Mesendoderm (in vitro differentiated cells): Measurements from ENCODE around the gene OPTN.

Source experiments
- DNase-seq: peaks from one replicate; pipeline ENCODE4 v3.0.0; 2013
- H2AK5ac ChIP-seq: 2 replicates; pipeline ENCODE4 v1.6.1; 2013; ENCODE audit warnings: low read length, inconsistent platforms
- H2BK120ac ChIP-seq: 2 replicates; pipeline ENCODE4 v1.6.1; 2013; ENCODE audit warnings: low read depth, mild to moderate bottlenecking, low read length, moderate library complexity, mixed read lengths
- H2BK15ac ChIP-seq: replicated peaks from 2 replicates; pipeline ENCODE4 v1.6.1; 2013; ENCODE audit warnings: low read depth, mild to moderate bottlenecking, moderate library complexity
- H2BK5ac ChIP-seq: 2 replicates; pipeline ENCODE4 v1.6.1; 2013; ENCODE audit warnings: low read length, inconsistent platforms
- H3K18ac ChIP-seq: 2 replicates; pipeline ENCODE4 v1.6.1; 2013; ENCODE audit warnings: mild to moderate bottlenecking, low read length, mixed read lengths
- H3K23ac ChIP-seq: one replicate; pipeline ENCODE4 v1.6.1; 2013; ENCODE audit warnings: low read length
- H3K27ac ChIP-seq: 2 replicates; pipeline ENCODE4 v1.5.1; 2013; ENCODE audit warnings: low read depth, mild to moderate bottlenecking, inconsistent platforms, low read length, moderate library complexity
- H3K27me3 ChIP-seq: 2 replicates; pipeline ENCODE4 v1.6.1; 2013; ENCODE audit warnings: low read length, control low read depth, mild to moderate bottlenecking, inconsistent platforms; ENCODE audit not compliant: insufficient read depth, poor library complexity
- H3K36me3 ChIP-seq: 2 replicates; pipeline ENCODE4 v1.6.1; 2013; ENCODE audit warnings: low read length, inconsistent platforms; ENCODE audit not compliant: control insufficient read depth, insufficient read depth
- H3K4ac ChIP-seq: one replicate; pipeline ENCODE4 v1.6.1; 2013; ENCODE audit warnings: low read depth, mild to moderate bottlenecking, low read length, moderate library complexity
- H3K4me1 ChIP-seq: 2 replicates; pipeline ENCODE4 v1.6.1; 2013; ENCODE audit warnings: low read depth, low read length, inconsistent platforms; ENCODE audit not compliant: control insufficient read depth
- H3K4me2 ChIP-seq: 2 replicates; pipeline ENCODE4 v1.6.1; 2013; ENCODE audit warnings: low read length
- H3K4me3 ChIP-seq: 2 replicates; pipeline ENCODE4 v1.5.1; 2013; ENCODE audit warnings: mild to moderate bottlenecking, low read length
- H3K56ac ChIP-seq: one replicate; pipeline ENCODE4 v1.6.1; 2013; ENCODE audit warnings: low read length
- H3K79me1 ChIP-seq: 2 replicates; pipeline ENCODE4 v1.6.1; 2013; ENCODE audit warnings: low read length, inconsistent platforms
- H3K79me2 ChIP-seq: 2 replicates; pipeline ENCODE4 v1.6.1; 2013; ENCODE audit warnings: mild to moderate bottlenecking, low read length; ENCODE audit not compliant: control insufficient read depth, insufficient read depth
- H3K9ac ChIP-seq: 2 replicates; pipeline ENCODE4 v1.6.1; 2013; ENCODE audit warnings: low read length, inconsistent platforms
- H4K5ac ChIP-seq: one replicate; pipeline ENCODE4 v1.6.1; 2013; ENCODE audit warnings: low read length
- H4K8ac ChIP-seq: one replicate; pipeline ENCODE4 v1.6.1; 2013; ENCODE audit warnings: low read depth, mild to moderate bottlenecking, control low read depth, low read length, moderate library complexity
- WGBS: extraction: QIAGEN DNeasy Blood & Tissue Kit; methylation state at CpG from one replicate; pipeline ENCODE4 v1.1.7; 2013; ENCODE audit warnings: low lambda C conversion rate, missing lambda C conversion rate; ENCODE audit not compliant: insufficient coverage; ENCODE audit errors: extremely low coverage; 5-methylcytosine and 5-hydroxymethylcytosine counted together

Gene OPTN

DNA sequence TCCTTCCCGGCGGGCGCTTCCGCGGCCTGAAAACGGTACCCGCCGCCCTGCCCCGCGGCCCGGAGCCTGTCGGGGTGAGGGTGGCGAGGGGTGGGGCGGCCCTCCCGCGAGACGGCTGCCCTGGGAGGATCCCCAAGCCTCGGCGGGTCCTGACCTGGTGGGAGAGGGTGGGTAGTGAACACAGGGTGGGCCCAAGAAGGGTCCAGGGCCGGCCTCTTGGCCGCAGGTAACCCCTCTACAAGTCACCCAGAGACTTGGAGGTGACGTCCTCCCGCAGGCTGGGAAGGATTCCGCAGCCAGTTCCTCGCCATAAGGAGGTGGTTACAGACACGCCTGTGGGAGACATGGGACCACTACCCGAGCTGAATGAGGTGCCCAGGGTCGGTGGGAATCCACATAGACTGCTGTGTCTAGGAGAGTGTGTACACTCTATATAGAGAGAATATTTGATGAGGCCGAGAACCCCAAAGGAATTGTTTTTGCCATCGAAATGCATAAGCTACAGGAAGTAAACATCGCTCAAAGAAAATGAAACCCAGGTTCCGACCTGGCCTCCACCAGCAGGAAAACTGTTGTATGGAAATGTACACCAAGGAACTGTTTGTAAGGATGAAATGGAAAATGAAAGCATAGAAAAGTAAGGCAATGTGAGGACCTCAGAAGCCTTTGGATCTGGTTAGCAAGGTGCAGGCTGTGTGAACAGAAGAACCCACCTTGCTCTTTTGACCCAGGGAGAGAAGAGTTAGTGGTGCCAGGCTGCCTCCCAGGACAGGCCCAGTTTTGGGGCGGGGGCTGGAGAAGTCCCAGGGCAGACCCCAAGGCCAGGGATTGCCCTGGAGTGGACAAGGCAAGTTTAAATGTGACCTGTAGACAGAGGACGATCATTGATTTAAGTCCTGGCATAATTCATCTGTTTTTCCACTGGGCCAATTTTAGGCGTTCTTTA is 659 bp downstream of the OPTN start:
- Histone ChIP-seq H3K4me2 (peak overlapping the region; percentile 56), H3K23ac (no peak overlapping the region), H3K4me3 (peak overlapping the region; percentile 9), H3K18ac (peak overlapping the region; percentile 46), H3K56ac (peak overlapping the region; percentile 86), H3K27ac (no peak overlapping the region), H2BK5ac (no peak overlapping the region), H2AK5ac (no peak overlapping the region), H3K4me1 (no peaks in the 10 kb centered on the region), H4K8ac (no peak overlapping the region), H2BK15ac (no peak overlapping the region), H3K27me3 (no peaks in the 10 kb centered on the region), H3K36me3 (no peaks in the 10 kb centered on the region), H3K9ac (peak overlapping the region; percentile 67), H3K79me1 (no peaks in the 10 kb centered on the region), H3K79me2 (no peaks in the 10 kb centered on the region), H4K5ac (no peak overlapping the region), H2BK120ac (no peak overlapping the region), H3K4ac (no peak overlapping the region)
- no CpG with 5 or more reads among the region's 35 CpGs for WGBS
- peak; percentile 38 for DNase-seq

DNA sequence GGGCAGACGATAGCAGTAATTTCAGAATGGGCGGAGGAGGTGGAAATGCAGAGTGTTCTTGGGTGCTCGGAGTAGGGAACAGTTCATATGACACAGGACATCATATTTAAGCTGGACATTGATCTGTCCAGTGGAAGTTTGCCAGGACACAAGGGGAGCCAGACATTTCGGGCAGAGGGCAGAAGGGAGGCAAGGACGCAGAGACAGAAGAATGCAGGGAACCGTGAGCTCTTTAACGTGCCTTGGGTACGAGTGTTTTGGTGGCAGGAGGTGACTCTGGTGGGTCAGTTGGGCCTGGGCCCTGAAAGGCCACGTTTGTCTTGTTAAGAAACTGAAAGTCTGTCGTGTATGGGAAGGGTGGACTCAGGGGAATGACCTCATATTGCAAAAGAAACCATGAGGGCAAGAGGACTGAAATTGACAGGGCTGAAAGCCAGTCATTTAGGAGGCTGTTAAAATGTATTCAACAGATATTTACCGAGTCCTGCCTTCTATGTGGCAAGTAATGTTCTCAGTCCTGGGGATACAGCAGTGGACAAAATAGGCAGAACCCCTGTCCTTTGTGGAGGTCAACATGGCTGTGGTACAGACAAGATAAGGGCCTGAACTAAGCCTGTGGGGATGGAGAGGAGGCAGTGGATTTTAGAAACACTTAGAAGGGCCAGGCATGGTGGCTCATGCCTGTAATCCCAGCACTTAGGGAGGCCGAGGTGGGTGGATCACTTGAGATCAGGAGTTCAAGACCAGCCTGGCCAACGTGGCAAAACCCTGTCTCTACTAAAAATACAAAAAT is 2.2 kb downstream of the OPTN start:
- Histone ChIP-seq H3K4me2 (no peak overlapping the region), H3K27me3 (no peaks in the 10 kb centered on the region), H3K36me3 (no peaks in the 10 kb centered on the region), H2BK5ac (no peak overlapping the region), H2BK120ac (no peak overlapping the region), H2BK15ac (no peak overlapping the region), H3K9ac (no peak overlapping the region), H3K79me2 (no peaks in the 10 kb centered on the region), H2AK5ac (no peak overlapping the region), H3K23ac (no peak overlapping the region), H3K79me1 (no peaks in the 10 kb centered on the region), H3K56ac (no peak overlapping the region), H3K4me1 (no peaks in the 10 kb centered on the region), H3K4me3 (no peak overlapping the region), H3K27ac (no peak overlapping the region), H4K8ac (no peak overlapping the region), H4K5ac (no peak overlapping the region), H3K18ac (no peak overlapping the region), H3K4ac (no peak overlapping the region)
- WGBS: no CpG with 5 or more reads among the region's 13 CpGs
- no peak for DNase-seq

DNA sequence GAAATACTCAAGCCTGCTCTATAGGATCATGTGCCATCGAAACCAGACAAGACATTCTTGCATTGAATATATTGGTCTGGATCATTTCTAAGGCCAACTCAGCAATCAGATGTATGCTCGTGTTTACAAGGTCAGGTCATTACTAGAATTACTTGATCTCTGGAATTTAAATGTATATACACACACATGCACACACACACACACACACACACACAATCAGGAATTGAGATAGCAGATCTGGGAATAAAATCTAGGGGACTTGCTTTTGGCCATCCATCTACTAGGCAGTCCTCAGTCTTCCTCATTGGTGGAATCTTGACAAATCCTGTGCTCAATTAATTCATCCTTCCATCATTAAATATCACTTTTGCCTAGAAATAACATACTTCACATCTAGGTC is 3.6 kb downstream of the OPTN start:
- Histone ChIP-seq H3K36me3 (no peaks in the 10 kb centered on the region), H3K9ac (no peak overlapping the region), H3K4ac (no peak overlapping the region), H3K4me1 (no peaks in the 10 kb centered on the region), H3K4me3 (no peak overlapping the region), H2BK5ac (no peak overlapping the region), H3K18ac (no peak overlapping the region), H4K8ac (no peak overlapping the region), H3K79me2 (no peaks in the 10 kb centered on the region), H2BK120ac (no peak overlapping the region), H3K79me1 (no peaks in the 10 kb centered on the region), H3K27ac (no peak overlapping the region), H3K27me3 (no peaks in the 10 kb centered on the region), H2AK5ac (no peak overlapping the region), H3K23ac (no peak overlapping the region), H3K4me2 (no peak overlapping the region), H4K5ac (no peak overlapping the region), H3K56ac (no peak overlapping the region), H2BK15ac (no peak overlapping the region)
- WGBS: no CpG with 5 or more reads among the region's 2 CpGs
- no peak for DNase-seq

DNA sequence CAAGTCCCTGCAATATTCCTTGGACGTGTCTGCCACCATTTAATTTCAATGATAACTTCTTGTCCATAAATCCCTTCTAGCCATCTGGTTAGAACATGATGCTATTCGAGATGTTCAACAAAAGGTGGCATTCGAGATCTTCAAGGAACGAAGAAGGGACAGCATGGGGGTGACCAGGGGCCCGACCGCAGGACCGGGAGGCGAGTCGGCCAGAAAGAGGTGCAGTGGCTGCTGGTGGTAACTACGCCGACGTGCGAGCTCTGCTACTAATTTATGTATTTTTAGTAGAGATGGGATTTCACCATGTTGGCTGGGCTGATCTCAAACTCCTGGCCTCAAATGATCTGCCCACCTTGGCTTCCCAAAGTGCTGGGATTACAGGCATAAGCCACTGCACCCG is 4.7 kb downstream of the OPTN start:
- H3K4me2 ChIP-seq: no peak overlapping the region

DNA sequence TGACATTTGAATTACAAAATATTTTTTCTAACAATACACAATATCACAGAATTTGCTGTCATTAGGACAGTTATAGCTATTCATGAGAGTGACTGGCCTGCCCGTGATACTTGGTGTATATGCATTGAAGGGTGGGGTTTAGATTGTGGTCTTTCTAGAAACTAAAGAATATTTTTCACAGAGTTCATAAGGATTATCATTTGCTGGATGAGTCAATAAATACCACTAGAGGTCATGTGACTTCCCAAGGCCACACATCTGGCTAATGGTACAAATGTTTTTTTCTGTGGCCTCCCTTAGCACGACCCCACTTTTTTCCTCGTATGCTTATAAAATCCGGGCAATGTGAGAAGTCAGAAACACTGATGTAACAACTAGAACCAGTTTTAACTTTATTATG is 5.2 kb downstream of the OPTN start:
- H2BK120ac ChIP-seq: no peak overlapping the region
- H2AK5ac ChIP-seq: no peak overlapping the region
- H4K5ac ChIP-seq: no peak overlapping the region
- no peak overlapping the region for H3K23ac ChIP-seq
- H4K8ac ChIP-seq: no peak overlapping the region
- no peak overlapping the region for H3K4ac ChIP-seq
- no peak overlapping the region for H3K27ac ChIP-seq
- H3K79me1 ChIP-seq: no peaks in the 10 kb centered on the region
- H2BK5ac ChIP-seq: no peak overlapping the region
- no CpG with 5 or more reads among the region's 4 CpGs for WGBS
- no peak for DNase-seq
- H3K18ac ChIP-seq: no peak overlapping the region
- H3K4me1 ChIP-seq: no peaks in the 10 kb centered on the region
- no peaks in the 10 kb centered on the region for H3K79me2 ChIP-seq
- no peak overlapping the region for H2BK15ac ChIP-seq
- no peak overlapping the region for H3K56ac ChIP-seq
- no peak overlapping the region for H3K4me3 ChIP-seq
- no peak overlapping the region for H3K9ac ChIP-seq
- H3K36me3 ChIP-seq: no peaks in the 10 kb centered on the region
- H3K27me3 ChIP-seq: no peaks in the 10 kb centered on the region
- no peak overlapping the region for H3K4me2 ChIP-seq

More for the DNA sequence above, 4.7 kb downstream of the OPTN start:
- no CpG with 5 or more reads among the region's 14 CpGs for WGBS
- no peak overlapping the region for H2BK120ac ChIP-seq
- no peaks in the 10 kb centered on the region for H3K79me1 ChIP-seq
- no peak overlapping the region for H3K9ac ChIP-seq
- no peaks in the 10 kb centered on the region for H3K4me1 ChIP-seq
- H3K4ac ChIP-seq: no peak overlapping the region
- DNase-seq: no peak
- no peak overlapping the region for H3K18ac ChIP-seq
- no peak overlapping the region for H3K23ac ChIP-seq
- no peak overlapping the region for H4K5ac ChIP-seq
- H3K4me3 ChIP-seq: no peak overlapping the region
- no peak overlapping the region for H2BK5ac ChIP-seq
- H3K27me3 ChIP-seq: no peaks in the 10 kb centered on the region
- H3K36me3 ChIP-seq: no peaks in the 10 kb centered on the region
- no peak overlapping the region for H2BK15ac ChIP-seq
- no peak overlapping the region for H2AK5ac ChIP-seq
- H4K8ac ChIP-seq: no peak overlapping the region
- H3K56ac ChIP-seq: no peak overlapping the region
- H3K27ac ChIP-seq: no peak overlapping the region
- H3K79me2 ChIP-seq: no peaks in the 10 kb centered on the region
